Fibroblast of villous mesenchyme (primary cell): ENCODE measurements around the gene ZNF92. TPM values are rescaled to one million over a fixed set of nuclear protein-coding genes. Genes with fewer than 3 reads are reported as not detected.
"Not testable (repeated sequence)": the region's sequence is repeated elsewhere in the genome, so short reads cannot be mapped to it uniquely, and the experiment has no call there.

ENCODE experiments used
- DNase-seq: peaks from one replicate; pipeline ENCODE4 v3.0.0-alpha.2; 2010; ENCODE audit warnings: low read depth
- H3K4me3 ChIP-seq: 2 replicates; pipeline ENCODE4 v1.5.1; 2011; ENCODE audit warnings: low read depth, mild to moderate bottlenecking, low read length
- CTCF ChIP-seq: IDR thresholded peaks from 2 replicates; pipeline ENCODE4 v1.5.1; 2012; ENCODE audit warnings: low read depth, mild to moderate bottlenecking, low read length; ENCODE audit not compliant: insufficient read depth
- total RNA-seq: library from RNA; depleted of rRNA; stranded (reverse); fragments of >200 nt; gene quantifications from 2 replicates; pipeline ENCODE4 v1.2.3, GENCODE V29; 2012

Gene ZNF92
- total RNA-seq, 1 donor: 9.9 TPM

- no peak for TF ChIP-seq CTCF
- no peak overlapping the region for H3K4me3 ChIP-seq
- no peak for DNase-seq
Observed at GRCh38 chr7:65444205-65444842, 70.7 kb downstream of the ZNF92 start.

- H3K4me3 ChIP-seq: no peak overlapping the region
- TF ChIP-seq CTCF: no peak
- no peak for DNase-seq
Observed at GRCh38 chr7:65444899-65445823, 71.5 kb downstream of the ZNF92 start.

GRCh38 chr7:65447041-65447440, 73.4 kb downstream of the ZNF92 start:
- DNase-seq, H3K4me3 ChIP-seq: not testable (repeated sequence)
- peak; percentile 39 for TF ChIP-seq CTCF

GRCh38 chr7:65448816-65449504, 75.3 kb downstream of the ZNF92 start:
- peak; percentile 30 for DNase-seq
- no peak overlapping the region for H3K4me3 ChIP-seq
- TF ChIP-seq CTCF: no peak

GRCh38 chr7:65449505-65449852, 75.8 kb downstream of the ZNF92 start:
- H3K4me3 ChIP-seq: no peak overlapping the region
- TF ChIP-seq CTCF: no peak
- DNase-seq: no peak
